HFFc6 (cell line): Measurements from ENCODE around the gene CBLL2. TPM values are rescaled to one million over a fixed set of nuclear protein-coding genes. Genes with fewer than 3 reads are reported as not detected.

ENCODE experiments used
- DNase-seq: peaks from one replicate; pipeline ENCODE4 v3.0.0-alpha.2; 2018
- H3K27ac Mint-ChIP-seq: 2 replicates; pipeline ENCODE4 v1.8.0; 2020; ENCODE audit warnings: mild to moderate bottlenecking, mixed read lengths
- H3K27me3 Mint-ChIP-seq: 2 replicates; pipeline ENCODE4 v1.8.0; 2021; ENCODE audit warnings: mild to moderate bottlenecking, moderate library complexity, mixed read lengths; ENCODE audit not compliant: insufficient read depth
- H3K36me3 Mint-ChIP-seq: 2 replicates; pipeline ENCODE4 v1.8.0; 2021; ENCODE audit warnings: low read depth, mixed read lengths
- H3K4me1 Mint-ChIP-seq: 2 replicates; pipeline ENCODE4 v1.8.0; 2020; ENCODE audit warnings: low read depth, mixed read lengths
- H3K4me3 Mint-ChIP-seq: 2 replicates; pipeline ENCODE4 v1.8.0; 2020; ENCODE audit warnings: mild to moderate bottlenecking, moderate library complexity, mixed read lengths
- H3K9me3 Mint-ChIP-seq: 2 replicates; pipeline ENCODE4 v1.8.0; 2020; ENCODE audit warnings: mild to moderate bottlenecking, mixed read lengths
- total RNA-seq, 6 experiments: library from RNA; stranded (reverse); fragmentation: NEBNext Ultra II Directional; extraction: Animal tissue kit (Norgen Biotek cat#: 25700); gene quantifications; 2 replicates in 1 of 6; 3 replicates in 5 of 6; pipeline ENCODE4 v1.2.3, GENCODE V29; 2021
- TF ChIP-seq, protein P1 (sequence below): fragments of 200-600 bp; sonication (generic); IDR thresholded peaks from 2 replicates; pipeline ENCODE4 v1.5.0; 2021; ENCODE audit warnings: antibody characterized with exemption, mild to moderate bottlenecking

CBLL2 gene
- total RNA-seq, 6 experiments from 2014 or later = not detected

DNA sequence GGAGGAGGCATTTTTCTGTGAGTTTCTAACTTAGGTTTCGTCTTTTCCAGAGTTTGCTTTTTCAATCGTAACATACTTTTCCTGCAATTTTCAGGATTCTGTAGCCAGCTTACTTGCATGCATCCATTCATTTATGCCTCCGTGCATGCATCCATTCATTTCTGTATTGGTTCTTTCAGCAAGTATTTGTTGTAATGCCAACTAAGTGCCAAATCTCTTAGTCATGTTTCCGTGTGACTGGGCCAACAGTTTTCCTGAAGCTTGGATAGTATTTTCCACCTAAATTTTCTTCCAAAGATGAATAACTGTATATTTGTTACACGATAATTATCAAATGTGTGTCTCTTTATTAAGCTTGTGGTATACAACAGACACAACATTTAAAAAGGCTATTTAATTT lies 41.5 kb downstream of the CBLL2 start:
- DNase-seq = no peak

DNA sequence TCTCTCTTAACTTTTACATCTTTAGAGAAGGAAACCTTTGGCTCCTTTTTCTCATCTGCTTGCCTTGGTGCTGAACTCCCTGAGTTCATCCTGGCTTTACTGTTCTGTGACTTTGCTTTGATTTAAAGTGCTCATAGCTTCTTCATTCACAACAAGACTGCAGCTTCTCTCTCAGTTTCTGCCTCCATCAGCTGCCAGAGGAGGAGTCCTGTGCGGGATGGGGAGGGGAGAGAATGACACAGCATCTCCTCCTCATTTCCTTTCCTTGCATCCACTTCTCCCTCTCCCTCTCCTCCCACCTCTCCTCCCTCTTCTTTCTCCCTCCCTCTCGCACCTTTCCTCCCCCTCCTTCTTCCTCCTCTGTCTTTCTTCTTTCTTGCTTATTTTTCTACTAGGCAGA lies 42.0 kb downstream of the CBLL2 start:
- Mint-ChIP-seq H3K27me3 (no peaks in the 10 kb centered on the region), H3K36me3 (no peaks in the 10 kb centered on the region), H3K4me3 (no peak overlapping the region; the same call in 1 of the 2 replicates), H3K27ac (peak overlapping the region; percentile 18; the same call in 1 of the 2 replicates), H3K9me3 (no peaks in the 10 kb centered on the region), H3K4me1 (peaks cover 17% of the 10 kb centered on the region)
- TF ChIP-seq, protein P1, sequence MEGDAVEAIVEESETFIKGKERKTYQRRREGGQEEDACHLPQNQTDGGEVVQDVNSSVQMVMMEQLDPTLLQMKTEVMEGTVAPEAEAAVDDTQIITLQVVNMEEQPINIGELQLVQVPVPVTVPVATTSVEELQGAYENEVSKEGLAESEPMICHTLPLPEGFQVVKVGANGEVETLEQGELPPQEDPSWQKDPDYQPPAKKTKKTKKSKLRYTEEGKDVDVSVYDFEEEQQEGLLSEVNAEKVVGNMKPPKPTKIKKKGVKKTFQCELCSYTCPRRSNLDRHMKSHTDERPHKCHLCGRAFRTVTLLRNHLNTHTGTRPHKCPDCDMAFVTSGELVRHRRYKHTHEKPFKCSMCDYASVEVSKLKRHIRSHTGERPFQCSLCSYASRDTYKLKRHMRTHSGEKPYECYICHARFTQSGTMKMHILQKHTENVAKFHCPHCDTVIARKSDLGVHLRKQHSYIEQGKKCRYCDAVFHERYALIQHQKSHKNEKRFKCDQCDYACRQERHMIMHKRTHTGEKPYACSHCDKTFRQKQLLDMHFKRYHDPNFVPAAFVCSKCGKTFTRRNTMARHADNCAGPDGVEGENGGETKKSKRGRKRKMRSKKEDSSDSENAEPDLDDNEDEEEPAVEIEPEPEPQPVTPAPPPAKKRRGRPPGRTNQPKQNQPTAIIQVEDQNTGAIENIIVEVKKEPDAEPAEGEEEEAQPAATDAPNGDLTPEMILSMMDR = no peak
- no peak for DNase-seq

More for the DNA sequence above, 41.5 kb downstream of the CBLL2 start:
- Mint-ChIP-seq H3K4me1 (peaks cover 17% of the 10 kb centered on the region), H3K9me3 (no peaks in the 10 kb centered on the region), H3K36me3 (no peaks in the 10 kb centered on the region), H3K27ac (no peak overlapping the region), H3K4me3 (no peak overlapping the region), H3K27me3 (no peaks in the 10 kb centered on the region)
- TF ChIP-seq, protein P1 = no peak

DNA sequence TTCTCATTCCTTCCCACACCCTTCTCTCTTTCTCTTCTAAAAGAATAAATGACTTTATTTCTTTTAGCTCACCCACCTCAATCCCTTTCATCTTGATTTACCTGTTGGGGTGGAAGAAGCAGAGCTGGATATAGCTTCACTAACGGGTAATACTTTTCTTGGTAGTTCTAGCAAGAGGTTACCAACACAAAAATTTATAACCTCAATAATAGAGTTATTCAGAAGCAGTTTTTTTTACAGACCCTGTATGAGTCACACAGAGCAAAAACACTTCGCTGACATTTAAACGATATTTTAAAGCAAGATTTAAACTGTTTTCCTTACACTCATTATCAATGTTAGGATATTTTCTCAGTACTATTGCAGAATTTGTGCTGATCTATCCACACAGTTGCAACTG lies 42.4 kb downstream of the CBLL2 start:
- H3K36me3 Mint-ChIP-seq = no peaks in the 10 kb centered on the region
- peaks cover 17% of the 10 kb centered on the region for H3K4me1 Mint-ChIP-seq
- TF ChIP-seq, protein P1 = no peak
- no peak for DNase-seq
- no peak overlapping the region for H3K27ac Mint-ChIP-seq
- H3K9me3 Mint-ChIP-seq = no peaks in the 10 kb centered on the region
- H3K27me3 Mint-ChIP-seq = no peaks in the 10 kb centered on the region
- no peak overlapping the region; the same call in 1 of the 2 replicates for H3K4me3 Mint-ChIP-seq

DNA sequence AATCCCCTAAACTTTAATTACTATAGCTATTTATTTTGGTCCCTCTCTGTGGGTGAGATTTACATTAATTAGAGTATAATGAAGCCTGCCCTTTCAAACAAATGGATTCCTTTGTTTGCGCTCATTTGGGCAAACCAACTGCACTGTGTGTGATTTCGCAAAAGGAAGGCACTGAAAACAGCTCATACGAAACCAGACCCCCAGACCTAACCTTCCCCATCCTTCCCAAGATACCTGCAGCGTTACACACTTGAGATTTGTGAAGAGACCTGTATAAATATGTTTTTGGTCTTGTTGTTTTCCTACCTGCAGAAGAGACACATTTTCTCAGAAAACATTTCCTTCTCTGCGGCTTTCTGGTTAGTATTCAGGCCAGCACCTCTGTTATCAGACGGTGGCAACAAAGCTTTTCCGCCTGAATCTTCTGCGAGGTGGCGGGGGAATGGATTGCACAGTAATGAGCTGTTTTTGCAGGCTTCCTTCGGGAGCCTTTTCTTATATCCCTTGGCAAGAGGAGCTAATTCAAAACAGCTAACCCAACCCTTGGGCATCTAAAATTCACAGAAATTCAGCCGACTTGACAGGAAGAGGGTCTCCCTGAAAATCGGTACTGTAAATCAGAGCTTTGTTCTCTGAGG lies 47.6 kb downstream of the CBLL2 start:
- TF ChIP-seq, protein P1 = no peak
- no peak for DNase-seq
- H3K9me3 Mint-ChIP-seq = no peaks in the 10 kb centered on the region
- peaks cover 30% of the 10 kb centered on the region for H3K4me1 Mint-ChIP-seq
- H3K36me3 Mint-ChIP-seq = no peaks in the 10 kb centered on the region
- peaks cover 3% of the 10 kb centered on the region; the same call in 1 of the 2 replicates for H3K27me3 Mint-ChIP-seq
- no peak overlapping the region for H3K27ac Mint-ChIP-seq
- no peak overlapping the region for H3K4me3 Mint-ChIP-seq

DNA sequence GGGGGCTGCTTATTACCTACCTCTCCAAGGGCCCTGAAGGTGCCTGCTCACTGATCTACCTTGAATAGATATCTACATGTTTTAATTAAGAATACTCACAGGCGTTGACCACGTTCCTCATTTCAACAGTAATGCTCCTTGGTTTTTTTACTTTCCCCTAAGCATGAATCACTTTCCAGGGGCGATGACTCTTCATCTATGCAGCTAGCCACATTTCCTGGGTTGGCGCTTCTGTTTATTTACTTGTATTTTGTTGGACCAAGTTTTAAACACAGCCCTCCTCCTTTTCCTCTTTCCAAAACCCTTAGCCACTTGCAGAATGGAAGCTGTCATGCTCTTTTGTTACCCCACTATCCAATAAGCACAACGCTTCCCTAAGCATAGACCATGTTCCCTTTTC lies 50.8 kb downstream of the CBLL2 start:
- TF ChIP-seq, protein P1 = no peak
- peak overlapping the region; percentile 58 for H3K4me3 Mint-ChIP-seq
- peak; percentile 52 for DNase-seq
- no peaks in the 10 kb centered on the region for H3K36me3 Mint-ChIP-seq
- peaks cover 3% of the 10 kb centered on the region for H3K27me3 Mint-ChIP-seq
- H3K4me1 Mint-ChIP-seq = peaks cover 38% of the 10 kb centered on the region
- H3K27ac Mint-ChIP-seq = peak overlapping the region; percentile 79
- no peaks in the 10 kb centered on the region for H3K9me3 Mint-ChIP-seq

Other genes starting within 250 kb of the CBLL2 start
- gene PHEX, start 240.6 kb upstream of the CBLL2 start, total RNA-seq = under 1 TPM; 0.05 to 0.10 (median 0.07) TPM